Measurements from ENCODE around the gene GAS2L2. TPM values are rescaled to one million over a fixed set of nuclear protein-coding genes. Genes with fewer than 3 reads are reported as not detected.

Gene GAS2L2
- total RNA-seq, 4 donors from 2014 or later = not detected

DNA sequence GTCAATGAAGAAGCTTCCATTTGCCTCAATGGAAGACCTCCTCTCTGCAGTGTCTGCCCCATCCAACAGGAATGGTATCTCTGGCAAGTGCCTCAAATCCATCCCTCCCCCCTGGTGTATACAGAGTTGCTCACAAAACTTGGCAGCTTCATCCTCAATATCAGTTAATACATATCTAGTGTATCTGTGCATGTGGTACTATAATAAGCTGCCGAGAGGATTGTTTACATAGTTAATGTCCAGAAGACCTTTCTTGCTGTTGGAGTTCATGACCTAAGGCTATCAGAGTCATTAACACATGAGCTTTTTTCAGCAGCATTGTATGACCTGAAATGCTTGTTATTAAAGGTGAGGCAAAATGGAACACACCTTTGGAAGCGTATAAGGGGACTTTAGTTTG is 35.6 kb downstream of the GAS2L2 start:
- Histone ChIP-seq H3K4me1 (no peaks in the 10 kb centered on the region), H3K27me3 (no peaks in the 10 kb centered on the region), H3K4me3 (no peak overlapping the region), H3K27ac (no peak overlapping the region), H3K36me3 (peaks cover 0 to 57% (median 0%) of the 10 kb centered on the region in 3 donors), H3K9me3 (no peaks in the 10 kb centered on the region)
- TF ChIP-seq, protein P1, sequence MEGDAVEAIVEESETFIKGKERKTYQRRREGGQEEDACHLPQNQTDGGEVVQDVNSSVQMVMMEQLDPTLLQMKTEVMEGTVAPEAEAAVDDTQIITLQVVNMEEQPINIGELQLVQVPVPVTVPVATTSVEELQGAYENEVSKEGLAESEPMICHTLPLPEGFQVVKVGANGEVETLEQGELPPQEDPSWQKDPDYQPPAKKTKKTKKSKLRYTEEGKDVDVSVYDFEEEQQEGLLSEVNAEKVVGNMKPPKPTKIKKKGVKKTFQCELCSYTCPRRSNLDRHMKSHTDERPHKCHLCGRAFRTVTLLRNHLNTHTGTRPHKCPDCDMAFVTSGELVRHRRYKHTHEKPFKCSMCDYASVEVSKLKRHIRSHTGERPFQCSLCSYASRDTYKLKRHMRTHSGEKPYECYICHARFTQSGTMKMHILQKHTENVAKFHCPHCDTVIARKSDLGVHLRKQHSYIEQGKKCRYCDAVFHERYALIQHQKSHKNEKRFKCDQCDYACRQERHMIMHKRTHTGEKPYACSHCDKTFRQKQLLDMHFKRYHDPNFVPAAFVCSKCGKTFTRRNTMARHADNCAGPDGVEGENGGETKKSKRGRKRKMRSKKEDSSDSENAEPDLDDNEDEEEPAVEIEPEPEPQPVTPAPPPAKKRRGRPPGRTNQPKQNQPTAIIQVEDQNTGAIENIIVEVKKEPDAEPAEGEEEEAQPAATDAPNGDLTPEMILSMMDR (IDR thresholded peaks at IDR 0.05) = no peak
- TF ChIP-seq POLR2A (IDR thresholded peaks at IDR 0.05) = no peak
- DNase-seq = no peak

DNA sequence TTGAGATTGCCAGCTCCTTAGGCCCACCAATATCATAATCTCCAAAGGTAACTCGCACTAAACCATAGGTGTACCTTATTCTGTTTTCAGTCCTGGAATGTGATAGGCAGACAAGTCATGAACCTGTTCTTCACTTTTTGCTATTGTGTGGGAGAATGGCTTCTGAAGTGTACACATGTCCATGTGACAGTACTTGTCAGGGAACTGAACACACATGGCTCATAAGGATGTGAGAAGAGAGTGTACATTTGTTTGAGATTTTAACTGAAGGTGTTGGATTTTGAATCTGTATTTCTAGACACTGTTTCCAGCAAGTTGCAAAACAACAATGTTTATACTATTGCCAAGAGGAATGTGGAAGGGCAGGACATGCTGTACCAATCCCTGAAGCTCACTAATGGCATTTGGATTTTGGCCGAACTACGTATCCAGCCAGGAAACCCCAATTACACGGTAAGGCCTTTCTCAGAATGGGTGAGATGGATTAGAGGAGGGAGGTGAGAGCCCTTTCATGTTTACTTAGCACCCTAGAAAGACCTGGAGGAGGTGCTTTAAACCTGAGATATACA is 36.1 kb downstream of the GAS2L2 start:
- Histone ChIP-seq H3K4me3 (no peak overlapping the region), H3K27me3 (no peaks in the 10 kb centered on the region), H3K9me3 (no peaks in the 10 kb centered on the region), H3K27ac (peak overlapping the region in 1 of 4 donors; percentile 22), H3K36me3 (peaks cover 0 to 54% (median 0%) of the 10 kb centered on the region in 3 donors), H3K4me1 (no peaks in the 10 kb centered on the region)
- TF ChIP-seq, protein P1 (IDR thresholded peaks at IDR 0.05) = no peak
- TF ChIP-seq POLR2A (IDR thresholded peaks at IDR 0.05) = no peak
- DNase-seq = no peak

DNA sequence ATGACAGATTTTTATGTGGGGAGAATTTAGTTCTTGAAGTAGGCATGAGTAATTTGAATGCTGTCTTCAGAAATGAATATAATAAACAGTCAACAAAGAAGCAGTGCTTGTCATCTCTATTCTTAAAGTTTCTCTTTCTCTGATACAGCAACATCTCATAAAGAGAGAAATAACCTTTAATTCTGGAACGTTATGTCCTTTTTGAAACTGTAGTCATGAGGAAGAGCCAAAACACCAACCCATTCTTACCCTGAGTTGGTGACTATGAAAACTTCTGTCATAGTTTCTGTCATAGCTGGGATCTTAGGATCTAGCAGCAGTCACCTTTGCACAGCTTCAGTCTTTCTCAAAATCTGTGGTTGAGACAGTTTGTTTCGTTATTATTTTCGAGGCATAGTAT is 36.9 kb downstream of the GAS2L2 start:
- Histone ChIP-seq H3K36me3 (peaks cover 0 to 52% (median 0%) of the 10 kb centered on the region in 3 donors), H3K27ac (no peak overlapping the region), H3K27me3 (no peaks in the 10 kb centered on the region), H3K9me3 (no peaks in the 10 kb centered on the region), H3K4me3 (no peak overlapping the region), H3K4me1 (no peaks in the 10 kb centered on the region)
- no peak for DNase-seq
- TF ChIP-seq, protein P1 (IDR thresholded peaks at IDR 0.05) = no peak
- no peak for TF ChIP-seq POLR2A (IDR thresholded peaks at IDR 0.05)

DNA sequence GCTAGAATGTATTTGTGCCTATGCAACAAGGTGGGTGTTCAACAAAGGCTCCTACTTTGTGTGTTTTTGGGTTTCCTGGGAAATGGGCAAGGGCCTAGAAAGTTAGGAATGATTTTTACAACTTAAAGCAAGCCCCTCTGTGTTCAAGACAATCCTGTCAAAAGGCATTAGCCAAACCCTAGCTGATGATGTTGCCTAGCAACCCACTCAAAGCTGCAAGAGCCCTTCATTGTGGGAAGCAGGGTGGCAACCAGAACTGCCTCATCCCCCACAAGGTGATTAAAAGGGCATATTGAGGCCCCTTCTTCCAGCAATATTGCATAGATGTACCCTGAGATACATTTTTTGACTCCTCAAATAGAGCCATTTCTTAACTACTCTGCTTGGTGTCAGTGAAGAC is 37.6 kb downstream of the GAS2L2 start:
- H3K9me3 ChIP-seq = no peaks in the 10 kb centered on the region
- no peak for DNase-seq
- no peaks in the 10 kb centered on the region for H3K4me1 ChIP-seq
- no peak overlapping the region for H3K4me3 ChIP-seq
- no peaks in the 10 kb centered on the region for H3K27me3 ChIP-seq
- peaks cover 0 to 60% (median 0%) of the 10 kb centered on the region in 3 donors for H3K36me3 ChIP-seq
- no peak for TF ChIP-seq POLR2A (IDR thresholded peaks at IDR 0.05)
- TF ChIP-seq, protein P1 (IDR thresholded peaks at IDR 0.05) = no peak
- no peak overlapping the region for H3K27ac ChIP-seq

DNA sequence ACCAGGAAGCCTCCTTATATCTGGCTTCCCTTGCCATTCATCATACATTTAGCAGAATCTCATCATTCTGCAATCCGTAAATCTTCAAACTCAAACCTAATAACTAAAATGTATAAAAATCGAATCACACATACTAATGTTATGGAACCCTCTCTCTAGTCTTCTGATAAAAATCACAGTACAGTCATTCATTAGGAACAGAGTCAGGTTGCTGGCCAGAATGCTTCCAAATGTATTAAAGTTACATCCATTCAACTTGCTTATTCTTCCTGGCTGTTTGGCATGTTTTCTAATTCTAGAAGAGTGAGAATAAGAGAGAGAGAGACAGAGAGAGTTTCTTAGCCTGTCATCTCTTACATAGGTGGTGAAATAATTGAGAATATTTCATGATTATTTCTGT is 38.1 kb downstream of the GAS2L2 start:
- Histone ChIP-seq H3K9me3 (no peaks in the 10 kb centered on the region), H3K27me3 (no peaks in the 10 kb centered on the region), H3K4me3 (no peak overlapping the region), H3K4me1 (no peaks in the 10 kb centered on the region), H3K27ac (no peak overlapping the region), H3K36me3 (peaks cover 0 to 62% (median 0%) of the 10 kb centered on the region in 3 donors)
- no peak for DNase-seq
- TF ChIP-seq, protein P1 (IDR thresholded peaks at IDR 0.05) = no peak
- no peak for TF ChIP-seq POLR2A (IDR thresholded peaks at IDR 0.05)
